ENCODE measurements around the gene PRKACG. TPM values are rescaled to one million over a fixed set of nuclear protein-coding genes. Genes with fewer than 3 reads are reported as not detected.

PRKACG gene
- total RNA-seq (2022; extraction: Qiagen RNA extraction; ENCODE audit: low read depth) = not detected in 5 replicates

DNA sequence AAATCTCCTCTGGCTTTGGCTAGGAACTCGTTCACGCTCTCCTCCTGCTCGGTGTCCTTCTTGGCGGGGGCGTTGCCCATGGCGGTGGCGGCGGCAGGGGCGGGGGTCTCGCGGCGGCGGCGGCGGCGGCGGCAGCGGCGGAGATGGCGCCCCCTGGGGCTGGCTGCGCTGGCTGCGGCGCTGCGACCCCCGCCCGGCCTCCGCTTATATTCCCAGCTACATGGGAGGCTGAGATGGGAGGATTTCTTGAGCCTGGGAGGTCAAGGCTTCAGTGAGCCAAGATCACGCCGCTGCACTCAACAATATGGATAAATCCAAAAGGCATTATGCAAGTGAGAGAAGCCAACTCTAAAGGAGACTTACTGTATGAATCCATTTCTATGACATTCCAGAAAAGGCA, at the start of gene PRKACG:
PRKACG (minus strand) TSS at position 101 of the 400 bp plus-strand sequence; CDS start at position 80, 21 bp downstream.

DNA sequence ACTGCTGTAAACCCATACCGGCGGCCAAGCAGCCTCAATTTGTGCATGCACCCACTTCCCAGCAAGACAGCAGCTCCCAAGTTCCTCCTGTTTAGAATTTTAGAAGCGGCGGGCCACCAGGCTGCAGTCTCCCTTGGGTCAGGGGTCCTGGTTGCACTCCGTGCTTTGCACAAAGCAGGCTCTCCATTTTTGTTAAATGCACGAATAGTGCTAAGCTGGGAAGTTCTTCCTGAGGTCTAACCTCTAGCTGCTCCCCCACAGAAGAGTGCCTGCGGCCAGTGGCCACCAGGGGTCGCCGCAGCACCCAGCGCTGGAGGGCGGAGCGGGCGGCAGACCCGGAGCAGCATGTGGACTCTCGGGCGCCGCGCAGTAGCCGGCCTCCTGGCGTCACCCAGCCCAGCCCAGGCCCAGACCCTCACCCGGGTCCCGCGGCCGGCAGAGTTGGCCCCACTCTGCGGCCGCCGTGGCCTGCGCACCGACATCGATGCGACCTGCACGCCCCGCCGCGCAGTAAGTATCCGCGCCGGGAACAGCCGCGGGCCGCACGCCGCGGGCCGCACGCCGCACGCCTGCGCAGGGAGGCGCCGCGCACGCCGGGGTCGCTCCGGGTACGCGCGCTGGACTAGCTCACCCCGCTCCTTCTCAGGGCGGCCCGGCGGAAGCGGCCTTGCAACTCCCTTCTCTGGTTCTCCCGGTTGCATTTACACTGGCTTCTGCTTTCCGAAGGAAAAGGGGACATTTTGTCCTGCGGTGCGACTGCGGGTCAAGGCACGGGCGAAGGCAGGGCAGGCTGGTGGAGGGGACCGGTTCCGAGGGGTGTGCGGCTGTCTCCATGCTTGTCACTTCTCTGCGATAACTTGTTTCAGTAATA, 21.8 kb upstream of the PRKACG start, which contains the start of gene FXN:
FXN (plus strand) TSS at position 315 of the 871 bp plus-strand sequence; CDS start at position 346, 31 bp downstream.

Other genes starting within 250 kb of the PRKACG start
- 21.6 to 31.9 TPM (median 29.3 TPM) in 5 replicates for gene FXN, start 21.6 kb upstream of the PRKACG start, total RNA-seq (2022; extraction: Qiagen RNA extraction; ENCODE audit: low read depth)
- gene TJP2, start 160.2 kb upstream of the PRKACG start, total RNA-seq (2022; extraction: Qiagen RNA extraction; ENCODE audit: low read depth) = 4.1 to 5.2 TPM (median 4.8 TPM) in 5 replicates

Data from A549 treated with CpdA at 1 μM for 4 hours (cell line).